Caco-2 (cell line): ENCODE data around the gene RPS6KA2. TPM values are rescaled to one million over a fixed set of nuclear protein-coding genes. Genes with fewer than 3 reads are reported as not detected.

ENCODE experiments used
- BruUV-seq: library from RNA; stranded (reverse); fragments of 400-500 nt; replicated peaks from 2 replicates; lab custom pipeline; 2021; lab: Mats Ljungman, UMichigan
- CTCF ChIA-PET: fragments of 300-600 bp; sonication (Branson Sonifier 250); formaldehyde crosslinking; loops from one replicate; lab custom pipeline; 2022; ENCODE audit warnings: antibody characterized with exemption; lab: Charles Lee
- POLR2A ChIA-PET: fragments of 300-600 bp; sonication (Branson Sonifier 250); formaldehyde crosslinking; loops from one replicate; lab custom pipeline; 2022; ENCODE audit warnings: antibody characterized with exemption; lab: Charles Lee
- DNase-seq, 2 experiments: peaks; one replicate each; pipeline versions ENCODE4 v3.0.0 to v3.0.0-alpha.2; 2020 to 2022
- H3K27me3 ChIP-seq: replicated peaks from 2 replicates; pipeline ENCODE4 v1.6.0; 2011; ENCODE audit warnings: low read length; ENCODE audit not compliant: control insufficient read depth, insufficient read depth
- H3K36me3 ChIP-seq: 2 replicates; pipeline ENCODE4 v1.5.1; 2011; ENCODE audit warnings: low read length; ENCODE audit not compliant: control insufficient read depth, insufficient read depth
- H3K4me1 ChIP-seq: fragments of 250-450 bp; sonication (Bioruptor Pico); 2 replicates; pipeline ENCODE4 v1.5.1; 2020; ENCODE audit warnings: mild to moderate bottlenecking
- H3K4me3 ChIP-seq: 2 replicates; pipeline ENCODE4 v1.5.1; 2011; ENCODE audit warnings: low read depth, mild to moderate bottlenecking, control low read depth, low read length
- H3K9me3 ChIP-seq: fragments of 250-450 bp; sonication (Bioruptor Pico); 2 replicates; pipeline ENCODE4 v1.5.1; 2020; ENCODE audit warnings: mild to moderate bottlenecking, moderate library complexity
- H3K27ac Mint-ChIP-seq: one replicate; pipeline ENCODE4 v1.8.0; 2022; ENCODE audit warnings: mixed read lengths; ENCODE audit not compliant: unreplicated experiment
- H3K27me3 Mint-ChIP-seq: one replicate; pipeline ENCODE4 v1.8.0; 2022; ENCODE audit warnings: mixed read lengths; ENCODE audit not compliant: insufficient read depth, unreplicated experiment
- H3K36me3 Mint-ChIP-seq: one replicate; pipeline ENCODE4 v1.8.0; 2022; ENCODE audit warnings: mild to moderate bottlenecking, mixed read lengths; ENCODE audit not compliant: insufficient read depth, unreplicated experiment
- H3K4me1 Mint-ChIP-seq: one replicate; pipeline ENCODE4 v1.8.0; 2022; ENCODE audit warnings: low read depth, mixed read lengths; ENCODE audit not compliant: unreplicated experiment
- H3K4me3 Mint-ChIP-seq: one replicate; pipeline ENCODE4 v1.8.0; 2022; ENCODE audit warnings: mild to moderate bottlenecking, moderate library complexity, mixed read lengths; ENCODE audit not compliant: unreplicated experiment
- H3K9me3 Mint-ChIP-seq: one replicate; pipeline ENCODE4 v1.8.0; 2022; ENCODE audit warnings: mixed read lengths; ENCODE audit not compliant: unreplicated experiment
- intact Hi-C: fragments of 100-400 bp; cut with micrococcal nuclease; formaldehyde crosslinking; loops from one replicate; pipeline ENCODE4 v1.10.0; 2022; ENCODE audit not compliant: unreplicated experiment
- total RNA-seq: library from RNA; stranded (reverse); gene quantifications from 2 replicates; pipeline ENCODE4 v1.2.3, GENCODE V29; 2022
- TF ChIP-seq, protein P1 (sequence below), 2 experiments: fragments of 200-600 bp in 1 of 2; IDR thresholded peaks; 1 replicate in 1 of 2; 2 replicates in 1 of 2; pipeline versions ENCODE4 v1.5.1 to v1.8.0; 2011 to 2022; ENCODE audit warnings: antibody characterized with exemption in 1 of 2, control low read depth in 1 of 2, inconsistent platforms in 1 of 2, low read depth in 1 of 2, low read length in 1 of 2, mild to moderate bottlenecking in 1 of 2, moderate library complexity in 1 of 2; ENCODE audit not compliant: insufficient read depth in 1 of 2, severe bottlenecking in 1 of 2, unreplicated experiment in 1 of 2

Gene RPS6KA2
- total RNA-seq, 1 experiment from 2014 or later: 5.6 TPM

DNA sequence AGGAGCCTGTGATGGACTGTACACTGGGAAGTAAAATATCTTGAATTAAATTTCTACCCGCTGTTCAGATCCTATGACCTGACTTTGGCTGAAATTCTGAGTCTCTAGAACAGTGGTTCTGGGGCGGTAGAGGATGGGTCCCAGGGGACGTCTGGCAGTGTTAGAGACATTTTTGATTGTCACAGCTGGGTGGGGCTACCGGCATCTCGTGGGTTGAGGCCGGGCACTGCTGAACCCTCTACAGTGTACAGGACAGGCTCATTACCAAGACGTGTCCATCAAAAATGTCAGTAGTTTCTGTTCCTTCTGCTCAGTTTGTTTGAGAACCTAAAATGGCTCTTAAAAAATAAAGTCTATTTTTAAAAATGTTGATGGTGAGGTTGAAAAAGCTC lies 11.5 kb upstream of the RPS6KA2 start:
- H3K4me1 ChIP-seq: no peaks in the 10 kb centered on the region
- TF ChIP-seq, protein P1, sequence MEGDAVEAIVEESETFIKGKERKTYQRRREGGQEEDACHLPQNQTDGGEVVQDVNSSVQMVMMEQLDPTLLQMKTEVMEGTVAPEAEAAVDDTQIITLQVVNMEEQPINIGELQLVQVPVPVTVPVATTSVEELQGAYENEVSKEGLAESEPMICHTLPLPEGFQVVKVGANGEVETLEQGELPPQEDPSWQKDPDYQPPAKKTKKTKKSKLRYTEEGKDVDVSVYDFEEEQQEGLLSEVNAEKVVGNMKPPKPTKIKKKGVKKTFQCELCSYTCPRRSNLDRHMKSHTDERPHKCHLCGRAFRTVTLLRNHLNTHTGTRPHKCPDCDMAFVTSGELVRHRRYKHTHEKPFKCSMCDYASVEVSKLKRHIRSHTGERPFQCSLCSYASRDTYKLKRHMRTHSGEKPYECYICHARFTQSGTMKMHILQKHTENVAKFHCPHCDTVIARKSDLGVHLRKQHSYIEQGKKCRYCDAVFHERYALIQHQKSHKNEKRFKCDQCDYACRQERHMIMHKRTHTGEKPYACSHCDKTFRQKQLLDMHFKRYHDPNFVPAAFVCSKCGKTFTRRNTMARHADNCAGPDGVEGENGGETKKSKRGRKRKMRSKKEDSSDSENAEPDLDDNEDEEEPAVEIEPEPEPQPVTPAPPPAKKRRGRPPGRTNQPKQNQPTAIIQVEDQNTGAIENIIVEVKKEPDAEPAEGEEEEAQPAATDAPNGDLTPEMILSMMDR (IDR thresholded peaks at IDR 0.05; ENCODE audit: insufficient read depth in 1 of 2, low read depth in 1 of 2, low read length in 1 of 2, severe bottlenecking in 1 of 2, unreplicated experiment in 1 of 2): no peak
- BruUV-seq: no TSS peak
- peaks cover 7% of the 10 kb centered on the region for H3K36me3 Mint-ChIP-seq
- no peaks in the 10 kb centered on the region for H3K9me3 Mint-ChIP-seq
- H3K4me3 Mint-ChIP-seq: no peak overlapping the region
- no peaks in the 10 kb centered on the region for H3K27me3 ChIP-seq
- ChIA-PET CTCF (interaction anchor here (0.7 kb wide), 1 partner anchor 11 kb away, joined by 3 read pairs; the partner anchor contains the start of gene RPS6KA2), POLR2A (no interaction called here)
- H3K36me3 ChIP-seq: no peaks in the 10 kb centered on the region
- intact Hi-C loops: no loop called here
- no peak for DNase-seq
- no peaks in the 10 kb centered on the region for H3K9me3 ChIP-seq
- no peaks in the 10 kb centered on the region for H3K4me1 Mint-ChIP-seq
- peaks cover 39% of the 10 kb centered on the region for H3K27me3 Mint-ChIP-seq
- no peak overlapping the region for H3K4me3 ChIP-seq
- H3K27ac Mint-ChIP-seq: no peak overlapping the region

DNA sequence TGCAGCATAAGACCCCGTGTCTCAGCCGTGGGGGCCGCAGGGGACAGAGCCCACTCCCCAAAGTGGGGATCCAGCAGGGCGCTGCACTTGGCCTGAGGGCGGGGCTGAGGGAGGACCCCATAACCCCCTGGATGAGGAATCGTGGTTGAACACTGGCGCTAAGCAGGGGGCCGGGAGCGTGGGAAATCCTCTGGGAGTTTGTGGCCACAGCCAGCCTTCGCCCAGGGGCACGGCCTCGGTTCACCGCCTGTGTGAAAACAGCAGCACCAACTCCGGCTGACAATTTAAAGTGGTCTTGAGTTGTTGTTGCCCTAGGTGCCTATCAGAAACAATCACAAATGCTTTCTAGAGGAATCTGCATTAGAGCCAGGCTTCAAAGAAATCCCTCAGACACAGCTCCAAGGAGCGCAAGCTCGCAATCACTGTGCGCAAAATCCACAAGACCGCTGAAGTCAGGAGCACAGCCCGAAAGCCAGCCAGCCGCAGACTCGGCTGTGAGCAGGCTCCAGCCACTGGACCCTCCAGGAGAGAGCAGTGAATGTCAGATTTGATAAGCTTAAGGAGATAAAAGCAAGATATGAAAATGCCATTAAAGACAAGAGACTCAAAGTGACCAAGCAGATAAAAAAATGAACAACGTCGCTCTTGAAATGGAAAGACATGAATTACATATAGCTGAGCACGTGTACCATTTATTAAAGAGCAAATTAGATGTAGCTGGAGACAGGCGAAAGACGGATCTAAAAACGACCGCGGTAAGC lies 10.9 kb upstream of the RPS6KA2 start:
- ChIA-PET POLR2A (no interaction called here), CTCF (no interaction called here)
- Histone ChIP-seq H3K4me1 (no peaks in the 10 kb centered on the region), H3K27me3 (no peaks in the 10 kb centered on the region; the same call in 1 of the 2 replicates), H3K9me3 (no peaks in the 10 kb centered on the region), H3K36me3 (no peaks in the 10 kb centered on the region), H3K4me3 (no peak overlapping the region)
- Mint-ChIP-seq H3K27me3 (peaks cover 41% of the 10 kb centered on the region), H3K9me3 (no peaks in the 10 kb centered on the region), H3K27ac (no peak overlapping the region), H3K36me3 (peaks cover 7% of the 10 kb centered on the region), H3K4me3 (no peak overlapping the region), H3K4me1 (no peaks in the 10 kb centered on the region)
- no TSS peak for BruUV-seq
- intact Hi-C loops: no loop called here
- TF ChIP-seq, protein P1 (IDR thresholded peaks at IDR 0.05; ENCODE audit: insufficient read depth in 1 of 2, low read depth in 1 of 2, low read length in 1 of 2, severe bottlenecking in 1 of 2, unreplicated experiment in 1 of 2): no peak
- no peak for DNase-seq

DNA sequence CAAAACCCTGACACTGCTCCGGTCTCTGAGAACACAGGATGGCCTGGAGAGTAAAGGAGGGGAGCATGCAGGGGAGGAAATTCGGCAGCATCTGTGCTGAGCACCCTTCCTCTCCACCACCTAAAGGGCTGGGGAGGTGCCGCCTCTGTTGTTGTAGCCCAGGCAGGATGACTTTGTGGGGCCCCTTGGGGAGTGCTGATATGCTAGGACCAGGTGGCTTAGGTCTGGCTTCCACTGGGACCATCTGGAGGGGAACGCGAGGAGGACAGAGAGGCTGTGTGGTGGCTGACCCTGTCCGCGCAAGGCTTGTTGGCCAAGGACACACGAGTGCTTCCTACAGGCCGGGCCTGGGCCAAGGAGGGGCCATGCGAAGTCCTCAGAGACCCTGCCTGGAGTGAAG lies 9.9 kb upstream of the RPS6KA2 start:
- Histone ChIP-seq H3K27me3 (no peaks in the 10 kb centered on the region; the same call in 1 of the 2 replicates), H3K4me1 (no peaks in the 10 kb centered on the region), H3K36me3 (no peaks in the 10 kb centered on the region), H3K4me3 (no peak overlapping the region), H3K9me3 (no peaks in the 10 kb centered on the region)
- Mint-ChIP-seq H3K27ac (no peak overlapping the region), H3K9me3 (peaks cover 8% of the 10 kb centered on the region), H3K27me3 (peaks cover 48% of the 10 kb centered on the region), H3K4me3 (no peak overlapping the region), H3K36me3 (peaks cover 7% of the 10 kb centered on the region), H3K4me1 (no peaks in the 10 kb centered on the region)
- ChIA-PET CTCF (no interaction called here), POLR2A (no interaction called here)
- TF ChIP-seq, protein P1 (IDR thresholded peaks at IDR 0.05; ENCODE audit: insufficient read depth in 1 of 2, low read depth in 1 of 2, low read length in 1 of 2, severe bottlenecking in 1 of 2, unreplicated experiment in 1 of 2): no peak
- no peak for DNase-seq
- intact Hi-C loops: no loop called here
- BruUV-seq: no TSS peak
